PC-9 (cell line): Measurements from ENCODE around the gene CASQ2. TPM values are rescaled to one million over a fixed set of nuclear protein-coding genes. Genes with fewer than 3 reads are reported as not detected.

Experiments
- BruUV-seq: library from RNA; stranded (reverse); fragments of 400-500 nt; replicated peaks from 2 replicates; lab custom pipeline; 2021; lab: Mats Ljungman, UMichigan
- CTCF ChIA-PET: fragments of 300-600 bp; sonication (Branson Sonifier 250); formaldehyde crosslinking; loops from one replicate; lab custom pipeline; 2022; ENCODE audit warnings: antibody characterized with exemption; lab: Charles Lee
- POLR2A ChIA-PET: fragments of 300-600 bp; sonication (Branson Sonifier 250); formaldehyde crosslinking; loops from one replicate; lab custom pipeline; 2022; ENCODE audit warnings: antibody characterized with exemption; ENCODE audit not compliant: unreplicated experiment; lab: Charles Lee
- DNase-seq, 2 experiments: peaks; one replicate each; pipeline versions ENCODE4 v3.0.0 to v3.0.0-alpha.2; 2015 to 2022; ENCODE audit warnings: mixed read lengths in 1 of 2
- H2AFZ ChIP-seq: fragments of 200-600 bp; sonication (generic); 2 replicates; pipeline ENCODE4 v1.8.1; 2017; ENCODE audit warnings: antibody characterized with exemption
- H3F3A ChIP-seq: fragments of 200-600 bp; sonication (generic); 2 replicates; pipeline ENCODE4 v1.8.1; 2017; ENCODE audit warnings: antibody characterized with exemption, mild to moderate bottlenecking, low read depth; ENCODE audit not compliant: insufficient read depth
- H3K27ac ChIP-seq: fragments of 200-600 bp; sonication (generic); 2 replicates; pipeline ENCODE4 v1.6.1; 2016; ENCODE audit warnings: mixed run types
- H3K27me3 ChIP-seq: fragments of 200-600 bp; sonication (generic); 2 replicates; pipeline ENCODE4 v1.6.1; 2016; ENCODE audit warnings: low read depth, mixed run types; ENCODE audit not compliant: insufficient read depth
- H3K36me3 ChIP-seq: fragments of 200-600 bp; sonication (generic); 2 replicates; pipeline ENCODE4 v1.6.1; 2016; ENCODE audit warnings: low read depth, mixed run types
- H3K4me1 ChIP-seq: fragments of 200-600 bp; sonication (generic); replicated peaks from 2 replicates; pipeline ENCODE4 v1.6.1; 2016; ENCODE audit warnings: mixed run types; ENCODE audit not compliant: insufficient read depth
- H3K4me2 ChIP-seq: fragments of 200-600 bp; sonication (generic); 2 replicates; pipeline ENCODE4 v1.6.1; 2017; ENCODE audit warnings: mixed run types
- H3K4me3 ChIP-seq: fragments of 200-600 bp; sonication (generic); 2 replicates; pipeline ENCODE4 v1.6.1; 2016; ENCODE audit warnings: mixed run types
- H3K79me2 ChIP-seq: fragments of 200-600 bp; sonication (generic); 2 replicates; pipeline ENCODE4 v1.6.1; 2017; ENCODE audit warnings: low read depth, mixed run types
- H3K9me2 ChIP-seq: fragments of 200-600 bp; sonication (generic); 2 replicates; pipeline ENCODE4 v1.8.1; 2017; ENCODE audit warnings: mild to moderate bottlenecking; ENCODE audit not compliant: insufficient read depth
- H3K9me3 ChIP-seq: fragments of 200-600 bp; sonication (generic); 2 replicates; pipeline ENCODE4 v1.8.1; 2016; ENCODE audit warnings: low read depth; ENCODE audit not compliant: insufficient read depth
- H4K20me1 ChIP-seq: fragments of 200-600 bp; sonication (generic); 2 replicates; pipeline ENCODE4 v1.8.1; 2017; ENCODE audit not compliant: insufficient read depth
- CTCF ChIP-seq: fragments of 200-600 bp; sonication (generic); conservative IDR thresholded peaks from 2 replicates; pipeline ENCODE4 v1.6.1; 2017; ENCODE audit warnings: mixed run types, antibody characterized with exemption, mild to moderate bottlenecking, moderate library complexity
- EZH2 ChIP-seq: fragments of 200-600 bp; sonication (generic); IDR thresholded peaks from 2 replicates; pipeline ENCODE4 v1.8.0; 2017; ENCODE audit warnings: antibody characterized with exemption, low read depth
- intact Hi-C: fragments of 100-400 bp; cut with micrococcal nuclease; formaldehyde crosslinking; loops from one replicate; pipeline ENCODE4 v1.10.0; 2022; ENCODE audit not compliant: unreplicated experiment
- total RNA-seq: library from RNA; stranded (reverse); gene quantifications from 2 replicates; pipeline ENCODE4 v1.2.3, GENCODE V29; 2021

CASQ2 gene
- total RNA-seq, 1 experiment from 2014 or later = not detected

DNA sequence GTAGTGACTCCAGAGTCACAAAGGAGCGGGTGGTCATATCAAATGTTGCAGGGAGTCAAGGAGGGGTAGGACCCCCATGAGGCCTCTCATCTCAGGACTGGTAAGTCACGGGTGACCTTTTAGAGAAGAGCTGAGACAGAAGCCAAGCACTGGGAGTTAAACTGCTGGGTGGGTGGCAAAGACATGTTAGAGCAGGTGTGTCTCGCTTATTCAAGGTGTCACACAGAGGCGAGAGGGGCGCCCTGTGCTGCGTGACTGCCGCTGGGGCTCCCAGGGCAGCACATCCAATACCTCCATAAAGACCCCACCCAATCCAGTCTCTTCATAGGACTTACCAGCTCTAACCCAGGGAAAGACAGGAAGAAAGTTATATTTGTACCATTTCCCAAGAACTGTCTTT is 15.2 kb downstream of the CASQ2 start:
- Histone ChIP-seq H3K9me2 (no peaks in the 10 kb centered on the region), H2AFZ (no peak overlapping the region), H3K36me3 (no peaks in the 10 kb centered on the region), H3K4me2 (no peak overlapping the region), H3K79me2 (no peaks in the 10 kb centered on the region), H3K27ac (no peak overlapping the region), H3K27me3 (no peaks in the 10 kb centered on the region), H3K9me3 (peaks cover 8% of the 10 kb centered on the region; the same call in 1 of the 2 replicates), H3F3A (no peaks in the 10 kb centered on the region), H3K4me3 (no peak overlapping the region), H3K4me1 (peaks cover 17% of the 10 kb centered on the region), H4K20me1 (no peaks in the 10 kb centered on the region)
- intact Hi-C loops = no loop called here
- DNase-seq = no peak
- ChIA-PET CTCF (no interaction called here), POLR2A (no interaction called here)
- TF ChIP-seq CTCF (no peak), EZH2 (no peak)
- no TSS peak for BruUV-seq

DNA sequence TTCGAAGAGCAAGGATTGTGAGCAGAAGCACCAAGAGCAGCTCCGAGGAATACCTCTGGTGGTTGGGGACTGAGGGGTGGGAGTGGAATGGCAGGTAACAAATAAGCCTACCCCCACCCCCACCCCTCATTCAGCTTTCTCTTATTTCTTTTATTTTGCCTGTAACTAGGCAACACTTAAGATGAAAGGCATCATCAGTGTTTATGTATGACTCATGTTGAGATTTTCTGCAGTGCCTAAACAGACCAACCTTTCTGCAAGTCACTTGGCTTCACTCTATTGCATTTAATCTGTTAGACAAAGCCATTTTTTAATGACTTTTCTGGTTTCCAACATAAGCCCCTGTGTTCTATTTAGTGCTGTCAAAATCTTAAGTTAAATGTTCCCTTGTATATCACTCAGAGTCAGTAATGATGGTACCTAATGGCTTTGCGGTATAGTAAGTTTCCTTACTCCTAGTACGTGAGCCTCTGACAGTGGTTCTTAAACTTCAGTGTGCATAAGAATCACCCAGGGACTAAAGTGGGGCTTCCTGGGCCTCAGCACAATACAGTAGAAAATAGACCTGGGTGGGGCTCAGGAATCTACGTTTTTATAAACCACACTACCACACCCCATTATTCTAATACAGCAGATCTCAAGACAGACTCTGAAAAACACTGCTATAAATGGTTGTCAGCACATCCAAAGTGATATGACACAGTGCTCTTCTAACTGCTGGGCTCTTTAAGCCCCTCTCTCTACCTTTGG is 19.9 kb downstream of the CASQ2 start:
- no TSS peak for BruUV-seq

GRCh38 chr1:115746021-115746690 is 22.4 kb downstream of the CASQ2 start:
- Histone ChIP-seq H3K27me3 (no peaks in the 10 kb centered on the region), H3K4me1 (peaks cover 15% of the 10 kb centered on the region), H3K4me3 (no peak overlapping the region), H3F3A (no peaks in the 10 kb centered on the region; the same call in 1 of the 2 replicates), H3K36me3 (no peaks in the 10 kb centered on the region), H4K20me1 (no peaks in the 10 kb centered on the region), H3K27ac (no peak overlapping the region), H3K9me3 (no peaks in the 10 kb centered on the region), H2AFZ (no peak overlapping the region), H3K9me2 (no peaks in the 10 kb centered on the region), H3K79me2 (no peaks in the 10 kb centered on the region), H3K4me2 (no peak overlapping the region)
- ChIA-PET CTCF (no interaction called here), POLR2A (no interaction called here)
- no TSS peak for BruUV-seq
- no peak for DNase-seq
- intact Hi-C loops = no loop called here
- TF ChIP-seq CTCF (no peak), EZH2 (no peak)

More for the DNA sequence above, 19.9 kb downstream of the CASQ2 start:
- POLR2A ChIA-PET = no interaction called here
- Histone ChIP-seq H3K9me2 (no peaks in the 10 kb centered on the region), H3F3A (no peaks in the 10 kb centered on the region; the same call in 1 of the 2 replicates), H3K79me2 (no peaks in the 10 kb centered on the region), H3K27me3 (no peaks in the 10 kb centered on the region), H3K27ac (peak overlapping the region; percentile 30; the same call in 1 of the 2 replicates), H2AFZ (no peak overlapping the region), H3K4me1 (peaks cover 15% of the 10 kb centered on the region), H3K36me3 (no peaks in the 10 kb centered on the region), H3K9me3 (no peaks in the 10 kb centered on the region), H3K4me3 (no peak overlapping the region), H4K20me1 (no peaks in the 10 kb centered on the region), H3K4me2 (peak overlapping the region; percentile 13)
- intact Hi-C loops = loop anchor here (1.0 kb wide), 1 partner anchor 33 kb away; no protein-coding TSS in a partner anchor
- CTCF ChIA-PET = no interaction called here
- TF ChIP-seq EZH2 (no peak), CTCF (no peak)
- DNase-seq = peak; percentile 7 to 80
